HepG2 (cell line): ENCODE results near the gene KLHL35. TPM values are rescaled to one million over a fixed set of nuclear protein-coding genes. Genes with fewer than 3 reads are reported as not detected.

Source experiments
- BRD4 ChIP-seq: sonication (generic); formaldehyde crosslinking; IDR thresholded peaks from 2 replicates; pipeline ENCODE4 v1.4.0; 2020; ENCODE audit warnings: missing genetic modification reagents
- CENPT ChIP-seq: sonication (generic); formaldehyde crosslinking; IDR thresholded peaks from 2 replicates; pipeline ENCODE4 v1.8.0; 2022; ENCODE audit warnings: low read depth, mild to moderate bottlenecking, moderate library complexity, missing genetic modification reagents
- DNMT1 ChIP-seq: sonication (generic); formaldehyde crosslinking; IDR thresholded peaks from 2 replicates; pipeline ENCODE4 v1.5.1; 2020; ENCODE audit warnings: mild to moderate bottlenecking, missing genetic modification reagents
- HIVEP1 ChIP-seq: sonication (generic); formaldehyde crosslinking; IDR thresholded peaks from 2 replicates; pipeline ENCODE4 v1.4.0; 2020; ENCODE audit warnings: mild to moderate bottlenecking, missing genetic modification reagents
- JDP2 ChIP-seq: sonication (generic); formaldehyde crosslinking; IDR thresholded peaks from 2 replicates; pipeline ENCODE4 v1.8.1; 2022; ENCODE audit warnings: missing genetic modification reagents, borderline replicate concordance
- SMAD3 ChIP-seq: sonication (generic); formaldehyde crosslinking; IDR thresholded peaks from 2 replicates; pipeline ENCODE4 v1.4.0; 2020; ENCODE audit warnings: missing genetic modification reagents
- TOE1 ChIP-seq: sonication (generic); formaldehyde crosslinking; IDR thresholded peaks from 2 replicates; pipeline ENCODE4 v1.4.0; 2020; ENCODE audit warnings: mild to moderate bottlenecking, missing genetic modification reagents
- ZNF549 ChIP-seq: sonication (generic); formaldehyde crosslinking; IDR thresholded peaks from 2 replicates; pipeline ENCODE4 v1.5.0; 2020; ENCODE audit warnings: missing genetic modification reagents
- polyA plus RNA-seq, 8 experiments: library from polyadenylated mRNA; depleted of rRNA in 3 of 8; stranded (reverse) in 7 of 8; unstranded in 1 of 8; fragments of >200 nt; fragmentation: Illumina TruSeq in 4 of 8; extraction: Trizol in 4 of 8; gene quantifications; 2 replicates each; pipeline versions ENCODE4 v1.2.1 to v1.2.3, GENCODE V29; 2011 to 2016; ENCODE audit warnings: low read depth in 4 of 8, missing spikeins in 1 of 8, mixed read lengths in 1 of 8; ENCODE audit not compliant: insufficient read depth in 1 of 8
- total RNA-seq, 5 experiments: library from RNA; depleted of rRNA; stranded (reverse); fragments of >200 nt; fragmentation: Illumina TruSeq; extraction: Trizol; gene quantifications; 2 replicates each; pipeline ENCODE4 v1.2.3, GENCODE V29; 2016; ENCODE audit warnings: low read depth in 1 of 5
- TF ChIP-seq, protein P1 (sequence below): sonication (generic); formaldehyde crosslinking; IDR thresholded peaks from 2 replicates; pipeline ENCODE4 v1.4.0; 2020; ENCODE audit warnings: missing genetic modification reagents
- TF ChIP-seq, protein P2 (sequence below): sonication (generic); formaldehyde crosslinking; IDR thresholded peaks from 2 replicates; pipeline ENCODE4 v1.5.0; 2020; ENCODE audit warnings: missing genetic modification reagents
- TF ChIP-seq, protein P3 (sequence below): sonication (generic); formaldehyde crosslinking; IDR thresholded peaks from 2 replicates; pipeline ENCODE4 v1.4.0; 2020; ENCODE audit warnings: low read depth, missing genetic modification reagents
- TF ChIP-seq, protein P4 (sequence below): IDR thresholded peaks from 2 replicates; pipeline ENCODE4 v1.6.1; 2016; ENCODE audit warnings: missing biosample characterization, missing genetic modification reagents, low read depth

The KLHL35 gene
- total and polyA plus RNA-seq, 2 of the 13 experiments (the other 11 are each of a cell fraction or from before 2014, with no cell fraction given) = not detected

DNA sequence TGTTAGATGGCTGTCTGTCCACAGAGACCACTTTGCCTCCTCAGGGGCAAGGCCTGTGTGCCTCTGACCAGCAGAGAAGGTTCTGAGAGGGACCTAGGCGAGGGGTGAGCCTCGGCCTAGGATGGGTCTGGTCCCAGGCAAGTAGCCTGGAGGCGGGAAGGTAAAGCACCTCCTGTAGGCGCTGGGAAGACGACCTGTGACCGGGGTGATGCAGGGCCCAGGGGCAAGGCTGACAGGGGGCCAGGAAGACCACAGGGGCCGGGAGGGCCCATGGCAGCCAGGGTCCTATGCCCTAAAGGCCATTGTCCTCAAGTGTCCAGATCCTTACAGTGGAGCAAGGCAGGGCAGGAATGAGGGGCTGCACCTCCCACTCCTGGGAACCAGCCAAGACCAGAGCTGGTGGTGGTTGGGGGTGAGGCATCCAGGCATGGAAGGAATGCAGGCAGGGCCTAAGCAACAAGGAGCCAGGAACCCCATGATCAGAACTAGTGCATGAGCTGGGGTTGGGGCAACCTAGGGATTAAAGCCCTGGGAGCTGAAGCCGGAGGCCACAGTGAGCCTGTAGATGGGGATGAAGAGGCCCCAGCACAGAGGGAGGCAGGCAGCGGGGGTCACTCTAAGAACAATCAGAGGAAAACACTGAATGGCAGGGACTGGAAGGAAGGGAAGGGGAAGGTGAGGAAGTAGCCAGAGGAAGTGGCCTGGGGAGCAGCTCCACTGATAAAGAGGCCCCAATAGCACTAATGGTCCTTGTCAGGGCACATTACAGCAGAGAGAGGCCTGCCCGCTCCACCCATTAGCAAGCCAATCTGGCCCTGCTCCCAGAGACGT, 32.9 kb upstream of the KLHL35 start (continued):
- TF ChIP-seq, protein P1, sequence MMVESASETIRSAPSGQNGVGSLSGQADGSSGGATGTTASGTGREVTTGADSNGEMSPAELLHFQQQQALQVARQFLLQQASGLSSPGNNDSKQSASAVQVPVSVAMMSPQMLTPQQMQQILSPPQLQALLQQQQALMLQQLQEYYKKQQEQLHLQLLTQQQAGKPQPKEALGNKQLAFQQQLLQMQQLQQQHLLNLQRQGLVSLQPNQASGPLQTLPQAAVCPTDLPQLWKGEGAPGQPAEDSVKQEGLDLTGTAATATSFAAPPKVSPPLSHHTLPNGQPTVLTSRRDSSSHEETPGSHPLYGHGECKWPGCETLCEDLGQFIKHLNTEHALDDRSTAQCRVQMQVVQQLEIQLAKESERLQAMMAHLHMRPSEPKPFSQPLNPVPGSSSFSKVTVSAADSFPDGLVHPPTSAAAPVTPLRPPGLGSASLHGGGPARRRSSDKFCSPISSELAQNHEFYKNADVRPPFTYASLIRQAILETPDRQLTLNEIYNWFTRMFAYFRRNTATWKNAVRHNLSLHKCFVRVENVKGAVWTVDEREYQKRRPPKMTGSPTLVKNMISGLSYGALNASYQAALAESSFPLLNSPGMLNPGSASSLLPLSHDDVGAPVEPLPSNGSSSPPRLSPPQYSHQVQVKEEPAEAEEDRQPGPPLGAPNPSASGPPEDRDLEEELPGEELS (CRISPR knock-in tag) = no peak
- TF ChIP-seq CENPT (CRISPR knock-in tag) (no peak), HIVEP1 (CRISPR knock-in tag) (no peak), TOE1 (CRISPR knock-in tag) (no peak), SMAD3 (no peak), JDP2 (no peak), BRD4 (CRISPR knock-in tag) (no peak), DNMT1 (CRISPR knock-in tag) (no peak), ZNF549 (no peak)
- TF ChIP-seq, protein P2, sequence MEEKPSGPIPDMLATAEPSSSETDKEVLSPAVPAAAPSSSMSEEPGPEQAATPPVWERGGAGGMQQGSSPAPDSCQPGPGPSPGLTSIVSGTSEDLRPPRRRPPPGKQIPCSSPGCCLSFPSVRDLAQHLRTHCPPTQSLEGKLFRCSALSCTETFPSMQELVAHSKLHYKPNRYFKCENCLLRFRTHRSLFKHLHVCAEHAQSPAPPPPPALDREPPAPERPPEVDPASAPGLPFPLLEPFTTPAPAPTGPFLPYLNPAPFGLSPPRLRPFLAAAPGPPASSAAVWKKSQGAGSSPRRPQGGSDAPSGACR = no peak
- TF ChIP-seq, protein P3, sequence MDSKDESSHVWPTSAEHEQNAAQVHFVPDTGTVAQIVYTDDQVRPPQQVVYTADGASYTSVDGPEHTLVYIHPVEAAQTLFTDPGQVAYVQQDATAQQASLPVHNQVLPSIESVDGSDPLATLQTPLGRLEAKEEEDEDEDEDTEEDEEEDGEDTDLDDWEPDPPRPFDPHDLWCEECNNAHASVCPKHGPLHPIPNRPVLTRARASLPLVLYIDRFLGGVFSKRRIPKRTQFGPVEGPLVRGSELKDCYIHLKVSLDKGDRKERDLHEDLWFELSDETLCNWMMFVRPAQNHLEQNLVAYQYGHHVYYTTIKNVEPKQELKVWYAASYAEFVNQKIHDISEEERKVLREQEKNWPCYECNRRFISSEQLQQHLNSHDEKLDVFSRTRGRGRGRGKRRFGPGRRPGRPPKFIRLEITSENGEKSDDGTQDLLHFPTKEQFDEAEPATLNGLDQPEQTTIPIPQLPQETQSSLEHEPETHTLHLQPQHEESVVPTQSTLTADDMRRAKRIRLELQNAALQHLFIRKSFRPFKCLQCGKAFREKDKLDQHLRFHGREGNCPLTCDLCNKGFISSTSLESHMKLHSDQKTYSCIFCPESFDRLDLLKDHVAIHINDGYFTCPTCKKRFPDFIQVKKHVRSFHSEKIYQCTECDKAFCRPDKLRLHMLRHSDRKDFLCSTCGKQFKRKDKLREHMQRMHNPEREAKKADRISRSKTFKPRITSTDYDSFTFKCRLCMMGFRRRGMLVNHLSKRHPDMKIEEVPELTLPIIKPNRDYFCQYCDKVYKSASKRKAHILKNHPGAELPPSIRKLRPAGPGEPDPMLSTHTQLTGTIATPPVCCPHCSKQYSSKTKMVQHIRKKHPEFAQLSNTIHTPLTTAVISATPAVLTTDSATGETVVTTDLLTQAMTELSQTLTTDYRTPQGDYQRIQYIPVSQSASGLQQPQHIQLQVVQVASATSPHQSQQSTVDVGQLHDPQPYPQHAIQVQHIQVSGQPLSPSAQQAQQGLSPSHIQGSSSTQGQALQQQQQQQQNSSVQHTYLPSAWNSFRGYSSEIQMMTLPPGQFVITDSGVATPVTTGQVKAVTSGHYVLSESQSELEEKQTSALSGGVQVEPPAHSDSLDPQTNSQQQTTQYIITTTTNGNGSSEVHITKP = no peak
- TF ChIP-seq, protein P4, sequence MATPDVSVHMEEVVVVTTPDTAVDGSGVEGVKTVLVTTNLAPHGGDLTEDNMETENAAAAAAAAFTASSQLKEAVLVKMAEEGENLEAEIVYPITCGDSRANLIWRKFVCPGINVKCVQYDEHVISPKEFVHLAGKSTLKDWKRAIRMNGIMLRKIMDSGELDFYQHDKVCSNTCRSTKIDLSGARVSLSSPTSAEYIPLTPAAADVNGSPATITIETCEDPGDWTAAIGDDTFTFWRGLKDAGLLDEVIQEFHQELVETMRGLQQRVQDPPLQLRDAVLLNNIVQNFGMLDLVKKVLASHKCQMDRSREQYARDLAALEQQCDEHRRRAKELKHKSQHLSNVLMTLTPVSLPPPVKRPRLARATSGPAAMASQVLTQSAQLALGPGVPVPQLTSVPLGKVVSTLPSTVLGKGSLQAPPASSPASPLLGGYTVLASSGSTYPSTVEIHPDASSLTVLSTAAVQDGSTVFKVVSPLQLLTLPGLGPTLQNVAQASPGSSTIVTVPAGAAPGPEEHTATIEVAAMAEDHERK (CRISPR knock-in tag) = no peak
